Endothelial cell of umbilical vein (primary cell): ENCODE results near the gene AKAP13. TPM values are rescaled to one million over a fixed set of nuclear protein-coding genes. Genes with fewer than 3 reads are reported as not detected.
A peak's percentile ranks its signal among the peaks of the same experiment; 100 is the strongest.

ENCODE experiments used
- BruUV-seq: library from RNA; stranded (reverse); fragments of 400-500 nt; replicated peaks from 2 replicates; lab custom pipeline; 2021; lab: Mats Ljungman, UMichigan
- CTCF ChIA-PET: fragments of 300-600, 350-600 bp; sonication (Branson Sonifier 250); formaldehyde crosslinking; loops from one replicate; lab custom pipeline; 2021; ENCODE audit warnings: antibody characterized with exemption, inconsistent platforms; lab: Charles Lee
- POLR2A ChIA-PET: fragments of 300-600, 350-600 bp; sonication (Branson Sonifier 250); formaldehyde crosslinking; loops from one replicate; lab custom pipeline; 2021; ENCODE audit warnings: antibody characterized with exemption, inconsistent platforms; lab: Charles Lee
- DNase-seq: peaks from one replicate; pipeline ENCODE4 v3.0.0-alpha.2; 2011; ENCODE audit warnings: low read depth, low spot score
- FAIRE-seq: peaks from 2 replicates; lab custom pipeline; 2011; peaks lifted over from hg19 to GRCh38; lab: Jason Lieb, UNC
- H2AFZ ChIP-seq: 2 replicates; pipeline ENCODE4 v1.6.0; 2012; ENCODE audit warnings: low read depth, low read length, control low read depth, inconsistent platforms
- H3K27ac ChIP-seq: 2 replicates; pipeline ENCODE4 v1.5.1; 2011; ENCODE audit warnings: low read depth, mild to moderate bottlenecking, control low read depth, low read length, moderate library complexity; ENCODE audit not compliant: insufficient read depth
- H3K27me3 ChIP-seq, 2 experiments: 2 replicates each; pipeline versions ENCODE4 v1.6.0 to v1.6.1; 2011; ENCODE audit warnings: low read length in 2 of 2, mixed read lengths in 1 of 2; ENCODE audit not compliant: control insufficient read depth in 2 of 2, insufficient read depth in 2 of 2
- H3K36me3 ChIP-seq, 2 experiments: 2 replicates in 1 of 2; 3 replicates in 1 of 2; pipeline ENCODE4 v1.5.1; 2011; ENCODE audit warnings: low read length in 2 of 2, mild to moderate bottlenecking in 1 of 2, moderate library complexity in 1 of 2; ENCODE audit not compliant: control insufficient read depth in 2 of 2, insufficient read depth in 2 of 2; ENCODE audit errors: extremely low read depth in 1 of 2
- H3K4me1 ChIP-seq: 3 replicates; pipeline ENCODE4 v1.5.1; 2011; ENCODE audit warnings: mild to moderate bottlenecking, low read length; ENCODE audit not compliant: control insufficient read depth, insufficient read depth; ENCODE audit errors: extremely low read depth
- H3K4me2 ChIP-seq: 2 replicates; pipeline ENCODE4 v1.6.1; 2011; ENCODE audit warnings: low read length, control low read depth, mixed read lengths; ENCODE audit not compliant: insufficient read depth
- H3K4me3 ChIP-seq, 3 experiments: fragments of 200-600 bp in 1 of 3; sonication (generic), shearing (Covaris generic) in 1 of 3; replicated peaks in 1 of 3; 2 replicates each; pipeline ENCODE4 v1.5.1; 2011 to 2016; ENCODE audit warnings: control low read depth in 3 of 3, low read length in 3 of 3, mild to moderate bottlenecking in 2 of 3, inconsistent platforms in 1 of 3, low read depth in 1 of 3, moderate library complexity in 1 of 3; ENCODE audit not compliant: insufficient read depth in 1 of 3
- H3K79me2 ChIP-seq: 2 replicates; pipeline ENCODE4 v1.6.0; 2012; ENCODE audit warnings: low read length, inconsistent platforms; ENCODE audit not compliant: control insufficient read depth, insufficient read depth
- H3K9ac ChIP-seq: replicated peaks from 2 replicates; pipeline ENCODE3; 2011; ENCODE audit warnings: low read length, control low read depth; ENCODE audit not compliant: insufficient read depth; ENCODE audit errors: extremely low read depth
- H3K9me1 ChIP-seq: replicated peaks from 3 replicates; pipeline ENCODE4 v1.6.0; 2011; ENCODE audit warnings: mild to moderate bottlenecking, low read length; ENCODE audit not compliant: control insufficient read depth, insufficient read depth; ENCODE audit errors: extremely low read depth
- H3K9me3 ChIP-seq: replicated peaks from 2 replicates; pipeline ENCODE4 v1.5.1; 2012; ENCODE audit warnings: low read length, inconsistent platforms; ENCODE audit not compliant: control insufficient read depth, insufficient read depth
- H4K20me1 ChIP-seq: replicated peaks from 2 replicates; pipeline ENCODE3; 2011; ENCODE audit warnings: mild to moderate bottlenecking, low read length; ENCODE audit not compliant: control insufficient read depth, insufficient read depth; ENCODE audit errors: extremely low read depth
- CTCF ChIP-seq, 2 donors: IDR thresholded peaks; 1 replicate in 1 of 2; 2 replicates in 1 of 2; pipeline ENCODE4 v1.5.1; 2011; ENCODE audit warnings: low read length in 2 of 2, mild to moderate bottlenecking in 2 of 2, moderate library complexity in 2 of 2, control low read depth in 1 of 2, inconsistent platforms in 1 of 2, low read depth in 1 of 2; ENCODE audit not compliant: insufficient read depth in 1 of 2; ENCODE audit errors: extremely low read depth in 1 of 2
- EZH2 ChIP-seq: IDR thresholded peaks from 2 replicates; pipeline ENCODE4 v1.6.1; 2012; ENCODE audit warnings: borderline replicate concordance, low read depth, mild to moderate bottlenecking, moderate library complexity, low read length, inconsistent platforms; ENCODE audit not compliant: severe bottlenecking
- FOS ChIP-seq: IDR thresholded peaks from 2 replicates; pipeline ENCODE4 v1.6.1; 2011; ENCODE audit warnings: mild to moderate bottlenecking, low read length, moderate library complexity, borderline replicate concordance; ENCODE audit not compliant: insufficient read depth
- GATA2 ChIP-seq: IDR thresholded peaks from 2 replicates; pipeline ENCODE4 v1.7.0; 2011; ENCODE audit warnings: low read depth, mild to moderate bottlenecking, moderate library complexity, mixed read lengths, low read length; ENCODE audit not compliant: insufficient read length, insufficient read depth
- JUN ChIP-seq: IDR thresholded peaks from 2 replicates; pipeline ENCODE4 v1.6.1; 2011; ENCODE audit warnings: borderline replicate concordance, low read depth; ENCODE audit not compliant: insufficient read length, insufficient read depth
- MAX ChIP-seq: IDR thresholded peaks from 2 replicates; pipeline ENCODE4 v1.6.1; 2011; ENCODE audit not compliant: insufficient read depth, insufficient read length
- MYC ChIP-seq: IDR thresholded peaks from one replicate; pipeline ENCODE4 v1.6.1; 2011; ENCODE audit warnings: mild to moderate bottlenecking, low read depth, low read length
- POLR2A ChIP-seq: IDR thresholded peaks from 2 replicates; pipeline ENCODE4 v1.6.1; 2012; ENCODE audit warnings: low read depth, mild to moderate bottlenecking, control low read depth, low read length
- POLR2AphosphoS5 ChIP-seq: IDR thresholded peaks from 2 replicates; pipeline ENCODE4 v1.6.1; 2012; ENCODE audit warnings: low read depth, mild to moderate bottlenecking, control low read depth, low read length, moderate library complexity; ENCODE audit not compliant: insufficient read depth
- dilution Hi-C: fragments of 300-500 bp; cut with MboI; formaldehyde crosslinking; loops from one replicate; pipeline ENCODE4 v1.15.0; 2019; ENCODE audit warnings: low sequenced_read_pairs; ENCODE audit not compliant: extremely low pct_ligation_motif_present
- intact Hi-C: fragments of 100-400 bp; cut with micrococcal nuclease; formaldehyde crosslinking; loops from one replicate; pipeline ENCODE4 v1.10.0; 2022
- polyA plus RNA-seq, 4 experiments: library from polyadenylated mRNA; depleted of rRNA in 3 of 4; stranded (reverse) in 3 of 4; unstranded in 1 of 4; fragments of >200 nt; gene quantifications; 2 replicates each; pipeline versions ENCODE4 v1.2.1 to v1.2.3, GENCODE V29; 2011 to 2012; ENCODE audit warnings: missing spikeins in 1 of 4
- total RNA-seq: library from RNA; stranded (reverse); gene quantifications from 2 replicates; pipeline ENCODE4 v1.2.3, GENCODE V29; 2021

AKAP13 gene
- total and polyA plus RNA-seq, 2 donors (not counting 3 experiments of a cell fraction or from before 2014, with no cell fraction given): 22.8 to 87.8 TPM

- no peak overlapping the region for H3K9ac ChIP-seq
- H3K9me1 ChIP-seq: no peaks in the 10 kb centered on the region
- no peak overlapping the region for H3K4me3 ChIP-seq
- POLR2A ChIA-PET: no interaction called here
- no peaks in the 10 kb centered on the region for H3K36me3 ChIP-seq
- peak; percentile 79 for FAIRE-seq
- H2AFZ ChIP-seq: peak overlapping the region; percentile 59
- intact Hi-C loops (no loop called here), dilution Hi-C loops (no loop called here)
- TF ChIP-seq GATA2 (no peak), MAX (no peak), MYC (no peak), FOS (no peak), EZH2 (no peak), POLR2A (no peak), CTCF (IDR thresholded peaks at IDR 0.05; ENCODE audit: extremely low read depth in 1 of 2, insufficient read depth in 1 of 2, low read depth in 1 of 2, low read length in 2 of 2) (no peak), JUN (no peak), POLR2AphosphoS5 (no peak)
- no peaks in the 10 kb centered on the region for H3K79me2 ChIP-seq
- DNase-seq: no peak
- no peak overlapping the region for H3K27ac ChIP-seq
- CTCF ChIA-PET: interaction anchor here (0.9 kb wide), 2 partner anchors 43 to 70 kb away, joined by 3 to 4 read pairs; no protein-coding TSS in a partner anchor
- H3K4me2 ChIP-seq: no peak overlapping the region
- H3K9me3 ChIP-seq: no peaks in the 10 kb centered on the region
- no TSS peak for BruUV-seq
- no peaks in the 10 kb centered on the region for H3K27me3 ChIP-seq
- H4K20me1 ChIP-seq: no peaks in the 10 kb centered on the region
- peaks cover 41% of the 10 kb centered on the region for H3K4me1 ChIP-seq
These were observed 45.0 kb upstream of the AKAP13 start for GRCh38 chr15:85335193-85335942.
